HCT116 (cell line): Measurements from ENCODE around the gene PPP2R1B. TPM values are rescaled to one million over a fixed set of nuclear protein-coding genes. Genes with fewer than 3 reads are reported as not detected.
A peak's percentile ranks its signal among the peaks of the same experiment; 100 is the strongest.

Experiments
- ATAC-seq: fragments of 200-7000 bp; cut with Tn5 transposase; 2 replicates; pipeline ENCODE4 v1.9.1; 2020; ENCODE audit warnings: mild to moderate bottlenecking, moderate library complexity
- BruUV-seq: library from RNA; stranded (reverse); fragments of 400-500 nt; replicated peaks from 2 replicates; lab custom pipeline; 2021; lab: Mats Ljungman, UMichigan
- CTCF ChIA-PET: fragments of 300-600 bp; sonication (Branson Sonifier 250); formaldehyde crosslinking; loops from one replicate; lab custom pipeline; 2021; ENCODE audit warnings: antibody characterized with exemption; lab: Charles Lee
- POLR2A ChIA-PET: fragments of 300-600, 350-600 bp; sonication (Branson Sonifier 250); formaldehyde crosslinking; loops from one replicate; lab custom pipeline; 2021; ENCODE audit warnings: antibody characterized with exemption; lab: Charles Lee
- RAD21 ChIA-PET, 2 experiments: fragments of 300-600 bp; sonication (Branson Sonifier 250); formaldehyde crosslinking; loops; one replicate each; lab custom pipeline; 2023; ENCODE audit warnings: low total read pairs in 2 of 2; ENCODE audit not compliant: uncharacterized antibody in 2 of 2, unreplicated experiment in 2 of 2, low non-redundant PET in 1 of 2; lab: Charles Lee
- DNase-seq: peaks from one replicate; pipeline ENCODE4 v3.0.0-alpha.2; 2010; ENCODE audit warnings: low read depth, low spot score
- H2AFZ ChIP-seq: fragments of 200-600 bp; shearing (Covaris generic), sonication (generic); 2 replicates; pipeline ENCODE4 v1.6.1; 2017; ENCODE audit warnings: low read depth, mixed run types, mixed read lengths, antibody characterized with exemption, low read length; ENCODE audit not compliant: poor library complexity, severe bottlenecking
- H3K27ac ChIP-seq: 2 replicates; pipeline ENCODE4 v1.5.1; 2012; ENCODE audit warnings: low read depth, low read length
- H3K27me3 ChIP-seq: fragments of 200-600 bp; sonication (generic); 2 replicates; pipeline ENCODE4 v1.6.1; 2016; ENCODE audit warnings: mixed run types, low read length, mixed read lengths; ENCODE audit not compliant: insufficient read depth
- H3K36me3 ChIP-seq, 2 experiments: fragments of 200-500 bp in 1 of 2; fragments of 200-600 bp in 1 of 2; sonication (Bioruptor generic) in 1 of 2; sonication (generic) in 1 of 2; 2 replicates each; pipeline versions ENCODE4 v1.5.1 to v1.6.1; 2014 to 2016; ENCODE audit warnings: low read length in 2 of 2, inconsistent platforms in 1 of 2, mixed read lengths in 1 of 2, mixed run types in 1 of 2; ENCODE audit not compliant: insufficient read depth in 2 of 2, control insufficient read depth in 1 of 2
- H3K4me1 ChIP-seq, 2 experiments: fragments of 200-600 bp in 1 of 2; sonication (generic) in 1 of 2; 2 replicates each; pipeline versions ENCODE4 v1.5.1 to v1.6.1; 2012 to 2017; ENCODE audit warnings: low read length in 2 of 2, inconsistent platforms in 1 of 2, mild to moderate bottlenecking in 1 of 2, mixed read lengths in 1 of 2, mixed run types in 1 of 2, moderate library complexity in 1 of 2; ENCODE audit not compliant: insufficient read depth in 2 of 2, control insufficient read depth in 1 of 2
- H3K4me2 ChIP-seq: fragments of 200-600 bp; sonication (generic); 2 replicates; pipeline ENCODE4 v1.6.1; 2017; ENCODE audit warnings: mixed run types, low read length, mixed read lengths
- H3K4me3 ChIP-seq, 2 experiments: fragments of 200-600 bp in 1 of 2; sonication (generic) in 1 of 2; replicated peaks in 1 of 2; 2 replicates each; pipeline ENCODE4 v1.5.1; 2011 to 2016; ENCODE audit warnings: low read length in 2 of 2, control low read depth in 1 of 2, low read depth in 1 of 2, mild to moderate bottlenecking in 1 of 2, mixed read lengths in 1 of 2, mixed run types in 1 of 2
- H3K79me2 ChIP-seq: fragments of 200-600 bp; sonication (generic); 2 replicates; pipeline ENCODE4 v1.6.1; 2017; ENCODE audit warnings: mild to moderate bottlenecking, mixed run types, low read length, moderate library complexity, mixed read lengths; ENCODE audit not compliant: insufficient read depth
- H3K9ac ChIP-seq: fragments of 200-600 bp; sonication (generic); 2 replicates; pipeline ENCODE4 v1.6.1; 2016; ENCODE audit warnings: low read length, mixed read lengths
- H3K9me2 ChIP-seq: fragments of 200-600 bp; sonication (generic), shearing (Covaris generic); 2 replicates; pipeline ENCODE4 v1.6.1; 2017; ENCODE audit warnings: mixed run types, mild to moderate bottlenecking, moderate library complexity; ENCODE audit not compliant: insufficient read depth
- H3K9me3 ChIP-seq, 2 experiments: fragments of 200-500 bp in 1 of 2; fragments of 200-600 bp in 1 of 2; sonication (Bioruptor generic) in 1 of 2; sonication (generic) in 1 of 2; 2 replicates each; pipeline ENCODE4 v1.6.1; 2014 to 2017; ENCODE audit warnings: low read length in 2 of 2, mixed read lengths in 2 of 2, inconsistent platforms in 1 of 2, low read depth in 1 of 2, mild to moderate bottlenecking in 1 of 2, mixed run types in 1 of 2, moderate library complexity in 1 of 2; ENCODE audit not compliant: control insufficient read depth in 1 of 2, insufficient read depth in 1 of 2
- H4K20me1 ChIP-seq: fragments of 200-600 bp; sonication (generic), shearing (Covaris generic); 2 replicates; pipeline ENCODE4 v1.6.1; 2017; ENCODE audit warnings: mixed run types, mild to moderate bottlenecking, moderate library complexity; ENCODE audit not compliant: insufficient read depth
- EGR1 ChIP-seq: IDR thresholded peaks from 2 replicates; pipeline ENCODE4 v1.6.1; 2012; ENCODE audit warnings: low read depth
- EZH2phosphoT487 ChIP-seq: fragments of 200-600 bp; IDR thresholded peaks from 2 replicates; pipeline ENCODE4 v1.6.1; 2018; ENCODE audit warnings: antibody characterized with exemption, borderline replicate concordance
- FOSL1 ChIP-seq: IDR thresholded peaks from 2 replicates; pipeline ENCODE4 v1.6.1; 2012; ENCODE audit warnings: low read depth
- SP1 ChIP-seq: IDR thresholded peaks from 2 replicates; pipeline ENCODE4 v1.6.1; 2012; ENCODE audit warnings: low read depth
- SRF ChIP-seq: IDR thresholded peaks from 2 replicates; pipeline ENCODE4 v1.6.1; 2012; ENCODE audit warnings: low read depth
- intact Hi-C: fragments of 100-400 bp; cut with micrococcal nuclease; formaldehyde crosslinking; loops from 2 replicates; pipeline ENCODE4 v1.10.0; 2022
- total RNA-seq: library from RNA; stranded (reverse); gene quantifications from one replicate; pipeline ENCODE4 v1.2.1, GENCODE V29; 2021; ENCODE audit not compliant: unreplicated experiment

Gene PPP2R1B
- total RNA-seq, 1 experiment from 2014 or later: 24.9 TPM

DNA sequence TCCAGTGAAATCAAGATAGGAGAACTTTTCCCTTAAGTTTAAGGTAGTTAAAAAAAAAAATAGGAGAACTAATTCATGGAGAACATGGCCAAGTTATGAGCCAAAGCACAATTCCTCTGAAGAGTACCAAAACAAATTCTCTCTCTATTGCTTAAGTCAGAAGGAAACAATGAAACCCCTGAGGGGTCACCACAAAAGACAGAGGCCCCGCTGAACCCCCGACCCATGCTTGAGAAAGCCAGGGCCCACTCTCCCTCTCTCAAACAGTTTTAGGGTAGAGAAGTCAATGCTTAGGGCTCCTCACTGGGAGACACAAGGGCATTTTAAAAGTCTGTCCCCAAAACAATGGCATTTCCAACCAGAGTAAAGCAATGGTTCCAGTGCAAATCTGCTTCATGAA lies 26.9 kb downstream of the PPP2R1B start:
- no peaks in the 10 kb centered on the region for H3K9me3 ChIP-seq
- ChIA-PET CTCF (no interaction called here), RAD21 (no interaction called here), POLR2A (no interaction called here)
- ATAC-seq (no peak), DNase-seq (no peak)
- no peak for TF ChIP-seq EGR1
- TF ChIP-seq FOSL1: no peak
- no peak for TF ChIP-seq SRF
- no peak overlapping the region for H2AFZ ChIP-seq
- peaks cover 14 to 20% of the 10 kb centered on the region in 2 experiments for H3K36me3 ChIP-seq
- TSS peak; percentile 6 for BruUV-seq
- H3K4me1 ChIP-seq: peaks cover 0 to 14% of the 10 kb centered on the region in 2 experiments; a peak in 1 of 4 replicates
- H3K27me3 ChIP-seq: no peaks in the 10 kb centered on the region
- no peak overlapping the region for H3K9ac ChIP-seq
- no peaks in the 10 kb centered on the region for H3K79me2 ChIP-seq
- H3K4me3 ChIP-seq: no peak overlapping the region
- H3K27ac ChIP-seq: no peak overlapping the region
- no peak overlapping the region for H3K4me2 ChIP-seq
- intact Hi-C loops: no loop called here
- no peaks in the 10 kb centered on the region for H3K9me2 ChIP-seq
- no peaks in the 10 kb centered on the region for H4K20me1 ChIP-seq

DNA sequence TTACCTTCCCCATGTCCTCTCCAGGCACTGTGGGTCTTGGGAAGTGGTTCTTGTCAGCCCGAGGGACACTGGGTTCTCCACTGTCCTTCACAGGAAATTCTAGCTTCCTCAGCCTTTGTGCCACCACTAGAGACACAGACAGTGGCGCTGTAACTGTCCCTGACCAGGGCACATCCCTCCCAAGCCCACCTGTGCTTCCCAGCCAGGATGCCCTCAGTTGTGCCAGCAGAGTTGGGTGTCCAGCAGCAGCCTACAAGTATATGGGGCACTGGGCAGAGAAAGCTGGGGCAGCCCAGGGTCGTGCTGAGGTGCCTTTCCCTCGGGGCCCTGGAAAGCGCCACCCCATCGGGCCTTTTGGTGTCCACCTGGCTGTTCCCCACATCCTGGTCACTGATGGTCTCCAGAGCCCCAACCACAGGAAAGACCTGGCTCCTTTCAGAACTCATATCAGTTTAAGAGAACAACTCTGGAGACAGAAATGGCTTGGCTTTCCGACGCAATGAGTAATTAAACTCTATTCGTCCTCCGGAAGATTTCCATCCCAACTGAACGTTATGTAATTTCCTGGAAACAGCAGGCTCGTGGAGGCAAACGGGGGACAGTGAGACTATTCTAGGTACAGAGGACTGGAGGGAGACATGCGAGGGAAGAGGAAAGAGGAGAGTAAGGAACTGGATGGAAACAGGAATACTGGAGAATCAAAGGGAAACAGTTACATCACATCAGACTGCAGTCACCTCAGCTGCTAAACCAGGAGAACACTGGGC lies 28.6 kb downstream of the PPP2R1B start:
- no TSS peak for BruUV-seq
- CTCF ChIA-PET: no interaction called here
- Histone ChIP-seq H3K4me2 (no peak overlapping the region), H3K79me2 (no peaks in the 10 kb centered on the region), H3K9me3 (no peaks in the 10 kb centered on the region), H3K27me3 (no peaks in the 10 kb centered on the region)
- RAD21 ChIA-PET: no interaction called here
- POLR2A ChIA-PET: no interaction called here
- no peak for ATAC-seq
- no peak for TF ChIP-seq SP1
- TF ChIP-seq EZH2phosphoT487: no peak
- TF ChIP-seq, all 23 proteins: peak for 0
- Histone ChIP-seq H3K9ac (no peak overlapping the region), H3K4me3 (no peak overlapping the region), H3K4me1 (peaks cover 0 to 14% of the 10 kb centered on the region in 2 experiments; a peak in 1 of 4 replicates), H3K27ac (no peak overlapping the region), H3K9me2 (no peaks in the 10 kb centered on the region), H4K20me1 (no peaks in the 10 kb centered on the region), H3K36me3 (peaks cover 12 to 17% of the 10 kb centered on the region in 2 experiments), H2AFZ (no peak overlapping the region)
- intact Hi-C loops: no loop called here
- DNase-seq: no peak
